ENCODE data around the gene HLA-G.

The HLA-G gene

GRCh38 chr6:29818892-29819291, 8.7 kb upstream of the HLA-G start:
- no peak for DNase-seq

- DNase-seq: no peak
Measured at GRCh38 chr6:29824144-29824543, 3.5 kb upstream of the HLA-G start.

- no peak for DNase-seq
Measured at GRCh38 chr6:29825848-29826247, 1.8 kb upstream of the HLA-G start.

GRCh38 chr6:29826271-29826670, 1.4 kb upstream of the HLA-G start:
- no peak for DNase-seq

GRCh38 chr6:29828471-29828797, 809 bp downstream of the HLA-G start:
- peak; percentile 31 for DNase-seq

GRCh38 chr6:29829766-29830165, 2.1 kb downstream of the HLA-G start:
- DNase-seq: no peak

- DNase-seq: no peak
Measured at GRCh38 chr6:29830409-29830808, 2.8 kb downstream of the HLA-G start.

- no peak for DNase-seq
Measured at GRCh38 chr6:29831776-29832175, 4.2 kb downstream of the HLA-G start.

GRCh38 chr6:29834564-29835436, 7.2 kb downstream of the HLA-G start:
- DNase-seq: peak; percentile 54

- DNase-seq: no peak
Measured at GRCh38 chr6:29839917-29840316, 12.3 kb downstream of the HLA-G start.

- no peak for DNase-seq
Measured at GRCh38 chr6:29841030-29841429, 13.4 kb downstream of the HLA-G start.

- DNase-seq: peak; percentile 66
Measured at GRCh38 chr6:29845405-29846006, 17.9 kb downstream of the HLA-G start.

- DNase-seq: peak; percentile 87
Measured at GRCh38 chr6:29847871-29848630, 20.4 kb downstream of the HLA-G start.

GRCh38 chr6:29850011-29850553, 22.5 kb downstream of the HLA-G start:
- DNase-seq: peak; percentile 29

GRCh38 chr6:29851190-29851589, 23.6 kb downstream of the HLA-G start:
- no peak for DNase-seq

GRCh38 chr6:29853245-29853644, 25.6 kb downstream of the HLA-G start:
- no peak for DNase-seq

GRCh38 chr6:29858006-29858405, 30.4 kb downstream of the HLA-G start:
- DNase-seq: no peak

GRCh38 chr6:29861521-29862255, 34.1 kb downstream of the HLA-G start:
- DNase-seq: no peak

- DNase-seq: no peak
Measured at GRCh38 chr6:29864037-29864810, 36.6 kb downstream of the HLA-G start.

GRCh38 chr6:29865631-29866030, 38.0 kb downstream of the HLA-G start:
- no peak for DNase-seq

GRCh38 chr6:29870104-29870503, 42.5 kb downstream of the HLA-G start:
- DNase-seq: no peak

GRCh38 chr6:29872791-29873190, 45.2 kb downstream of the HLA-G start:
- DNase-seq: no peak
